B cell (primary cell): ENCODE data around the gene FARP1. TPM values are rescaled to one million over a fixed set of nuclear protein-coding genes. Genes with fewer than 3 reads are reported as not detected.

Experiments used
- ATAC-seq: fragments of 200-7000 bp; cut with Tn5 transposase; one replicate; pipeline ENCODE4 v1.10.0; 2021; ENCODE audit warnings: low read depth, mild to moderate bottlenecking, moderate number of reproducible peaks, moderate library complexity
- CTCF ChIA-PET: fragments of 350-600 bp; sonication (Branson Sonifier 250); formaldehyde crosslinking; loops from one replicate; lab custom pipeline; 2021; ENCODE audit warnings: antibody characterized with exemption, inconsistent platforms; lab: Charles Lee
- POLR2A ChIA-PET: fragments of 350-600 bp; sonication (Branson Sonifier 250); formaldehyde crosslinking; loops from one replicate; lab custom pipeline; 2021; ENCODE audit warnings: antibody characterized with exemption; lab: Charles Lee
- DNase-seq: peaks from one replicate; pipeline ENCODE4 v3.0.0; 2013
- H2AFZ ChIP-seq: 2 replicates; pipeline ENCODE4 v1.6.1; 2012; ENCODE audit warnings: mild to moderate bottlenecking, low read depth, low read length; ENCODE audit not compliant: insufficient read depth, poor library complexity, severe bottlenecking
- H3K27ac ChIP-seq, 2 donors: 1 replicate in 1 of 2; 2 replicates in 1 of 2; pipeline ENCODE4 v1.5.1; 2012 to 2013; ENCODE audit warnings: low read length in 2 of 2, mild to moderate bottlenecking in 2 of 2, moderate library complexity in 1 of 2
- H3K27me3 ChIP-seq, 4 experiments: fragments of 200-600 bp in 1 of 4; sonication (generic) in 1 of 4; replicated peaks in 1 of 4; 1 replicate in 2 of 4; 2 replicates in 2 of 4; pipeline versions ENCODE4 v1.6.1 to v1.7.0; 2013 to 2016; ENCODE audit warnings: low read length in 3 of 4, mild to moderate bottlenecking in 2 of 4, mixed read lengths in 1 of 4, moderate library complexity in 1 of 4; ENCODE audit not compliant: insufficient read depth in 4 of 4, control insufficient read depth in 3 of 4; ENCODE audit errors: control extremely low read depth in 1 of 4
- H3K36me3 ChIP-seq, 2 experiments: replicated peaks in 1 of 2; 1 replicate in 1 of 2; 2 replicates in 1 of 2; pipeline versions ENCODE4 v1.6.1 to v1.7.1; 2013; ENCODE audit warnings: low read length in 1 of 2; ENCODE audit not compliant: insufficient read depth in 2 of 2, control insufficient read depth in 1 of 2; ENCODE audit errors: control extremely low read depth in 1 of 2, extremely low read depth in 1 of 2
- H3K4me1 ChIP-seq, 2 donors: fragments of 200-600 bp in 1 of 2; sonication (generic) in 1 of 2; 1 replicate in 1 of 2; 2 replicates in 1 of 2; pipeline versions ENCODE4 v1.5.1 to v1.6.1; 2013 to 2017; ENCODE audit warnings: low read length in 2 of 2; ENCODE audit not compliant: control insufficient read depth in 2 of 2, insufficient read depth in 2 of 2
- H3K4me2 ChIP-seq: replicated peaks from 2 replicates; pipeline ENCODE3; 2012; ENCODE audit warnings: mild to moderate bottlenecking, low read depth, low read length; ENCODE audit not compliant: poor library complexity, severe bottlenecking
- H3K4me3 ChIP-seq, 5 experiments: fragments of 200-600 bp in 1 of 5; sonication (generic) in 1 of 5; 1 replicate in 3 of 5; 2 replicates in 2 of 5; pipeline versions ENCODE4 v1.5.1 to v1.7.0; 2011 to 2016; ENCODE audit warnings: low read length in 4 of 5, mild to moderate bottlenecking in 4 of 5, low read depth in 2 of 5, control low read depth in 1 of 5, moderate library complexity in 1 of 5; ENCODE audit not compliant: insufficient read depth in 1 of 5; ENCODE audit errors: control extremely low read depth in 1 of 5, extremely low read depth in 1 of 5
- H3K79me2 ChIP-seq: fragments of 200-600 bp; sonication (generic); one replicate; pipeline ENCODE4 v1.6.0; 2016; ENCODE audit warnings: low read length; ENCODE audit not compliant: control insufficient read depth, insufficient read depth
- H3K9ac ChIP-seq: fragments of 200-600 bp; sonication (generic); 2 replicates; pipeline ENCODE4 v1.6.1; 2017; ENCODE audit warnings: mild to moderate bottlenecking, low read length, moderate library complexity
- H3K9me3 ChIP-seq, 3 donors: one replicate each; pipeline versions ENCODE4 v1.6.1 to v1.7.1; 2013; ENCODE audit warnings: low read length in 2 of 3; ENCODE audit not compliant: control insufficient read depth in 2 of 3, insufficient read depth in 1 of 3; ENCODE audit errors: control extremely low read depth in 1 of 3
- H4K20me1 ChIP-seq: 2 replicates; pipeline ENCODE4 v1.6.0; 2012; ENCODE audit warnings: mild to moderate bottlenecking, low read length; ENCODE audit not compliant: insufficient read depth, control insufficient read depth, poor library complexity, severe bottlenecking
- H3K27ac Mint-ChIP-seq: one replicate; pipeline ENCODE4 v1.8.0; 2021; ENCODE audit warnings: mixed read lengths
- H3K27me3 Mint-ChIP-seq: one replicate; pipeline ENCODE4 v1.8.0; 2021; ENCODE audit warnings: mixed read lengths
- H3K4me1 Mint-ChIP-seq: one replicate; pipeline ENCODE4 v1.8.0; 2021; ENCODE audit warnings: mixed read lengths
- H3K4me3 Mint-ChIP-seq: one replicate; pipeline ENCODE4 v1.8.0; 2021; ENCODE audit warnings: mixed read lengths
- H3K9me3 Mint-ChIP-seq: one replicate; pipeline ENCODE4 v1.8.0; 2022; ENCODE audit warnings: mixed read lengths; ENCODE audit not compliant: insufficient read depth
- CTCF ChIP-seq: fragments of 200-600 bp; IDR thresholded peaks from one replicate; pipeline ENCODE4 v1.8.0; 2022; ENCODE audit warnings: antibody characterized with exemption, mild to moderate bottlenecking
- EZH2 ChIP-seq: IDR thresholded peaks from 2 replicates; pipeline ENCODE4 v1.6.1; 2012; ENCODE audit warnings: borderline replicate concordance, low read depth, mild to moderate bottlenecking, moderate library complexity, low read length; ENCODE audit not compliant: insufficient read depth, poor library complexity, severe bottlenecking
- WGBS: methylation state at CpG from one replicate; pipeline ENCODE4 v1.1.5; 2013; ENCODE audit warnings: missing lambda C conversion rate; ENCODE audit not compliant: insufficient coverage; 5-methylcytosine and 5-hydroxymethylcytosine counted together
- intact Hi-C: fragments of 100-400 bp; cut with micrococcal nuclease; formaldehyde crosslinking; loops from one replicate; pipeline ENCODE4 v1.10.0; 2022
- polyA plus RNA-seq: library from polyadenylated mRNA; depleted of rRNA; stranded (reverse); fragments of >200 nt; gene quantifications from 2 replicates; pipeline ENCODE4 v1.2.3, GENCODE V29; 2012
- total RNA-seq, 2 donors: library from RNA; stranded (reverse); fragments of 120-200 nt in 1 of 2; gene quantifications; 1 replicate in 1 of 2; 2 replicates in 1 of 2; pipeline versions ENCODE4 v1.2.3 to v1.2.4, GENCODE V29; 2013 to 2022

The FARP1 gene
- total and polyA plus RNA-seq, 2 donors (not counting 1 experiment from before 2014, with no cell fraction given), result 0.15 to 1.5 TPM

- intact Hi-C loops, result no loop called here
- ATAC-seq, result no peak
- Histone ChIP-seq H3K27me3 (peaks cover 0 to 3% (median 0%) of the 10 kb centered on the region in 4 experiments), H2AFZ (no peak overlapping the region), H3K36me3 (no peaks in the 10 kb centered on the region), H3K4me3 (no peak overlapping the region), H3K79me2 (no peaks in the 10 kb centered on the region), H3K4me1 (no peaks in the 10 kb centered on the region), H3K9ac (no peak overlapping the region), H3K27ac (no peak overlapping the region), H3K9me3 (no peaks in the 10 kb centered on the region), H4K20me1 (no peaks in the 10 kb centered on the region), H3K4me2 (no peak overlapping the region)
- DNase-seq, result no peak
- WGBS, result no CpG with 5 or more reads among the region's 2 CpGs
- H3K27ac Mint-ChIP-seq, result no peak overlapping the region
- ChIA-PET POLR2A (no interaction called here), CTCF (no interaction called here)
- no peak overlapping the region for H3K4me3 Mint-ChIP-seq
- H3K27me3 Mint-ChIP-seq, result peaks cover 23% of the 10 kb centered on the region
- H3K9me3 Mint-ChIP-seq, result no peaks in the 10 kb centered on the region
- no peaks in the 10 kb centered on the region for H3K4me1 Mint-ChIP-seq
- TF ChIP-seq EZH2 (no peak), CTCF (no peak)
These were observed 13.4 kb downstream of the FARP1 start for GRCh38 chr13:98156259-98156658.

- Histone ChIP-seq H3K4me3 (no peak overlapping the region), H3K27me3 (peaks cover 0 to 2% (median 0%) of the 10 kb centered on the region in 4 experiments), H3K9me3 (no peaks in the 10 kb centered on the region), H3K27ac (no peak overlapping the region), H2AFZ (no peak overlapping the region), H3K9ac (no peak overlapping the region), H3K4me1 (no peaks in the 10 kb centered on the region), H3K4me2 (no peak overlapping the region), H3K79me2 (no peaks in the 10 kb centered on the region), H3K36me3 (no peaks in the 10 kb centered on the region), H4K20me1 (no peaks in the 10 kb centered on the region)
- Mint-ChIP-seq H3K9me3 (no peaks in the 10 kb centered on the region), H3K27ac (no peak overlapping the region), H3K4me1 (no peaks in the 10 kb centered on the region), H3K27me3 (peaks cover 17% of the 10 kb centered on the region), H3K4me3 (no peak overlapping the region)
- ChIA-PET CTCF (no interaction called here), POLR2A (no interaction called here)
- intact Hi-C loops, result no loop called here
- 75% methylated on average over 3 of the region's 7 CpGs for WGBS
- DNase-seq (no peak), ATAC-seq (no peak)
- TF ChIP-seq CTCF (no peak), EZH2 (no peak)
These were observed 14.3 kb downstream of the FARP1 start for GRCh38 chr13:98157188-98157587.
